Measurements from ENCODE around the gene FMNL2.

DNA sequence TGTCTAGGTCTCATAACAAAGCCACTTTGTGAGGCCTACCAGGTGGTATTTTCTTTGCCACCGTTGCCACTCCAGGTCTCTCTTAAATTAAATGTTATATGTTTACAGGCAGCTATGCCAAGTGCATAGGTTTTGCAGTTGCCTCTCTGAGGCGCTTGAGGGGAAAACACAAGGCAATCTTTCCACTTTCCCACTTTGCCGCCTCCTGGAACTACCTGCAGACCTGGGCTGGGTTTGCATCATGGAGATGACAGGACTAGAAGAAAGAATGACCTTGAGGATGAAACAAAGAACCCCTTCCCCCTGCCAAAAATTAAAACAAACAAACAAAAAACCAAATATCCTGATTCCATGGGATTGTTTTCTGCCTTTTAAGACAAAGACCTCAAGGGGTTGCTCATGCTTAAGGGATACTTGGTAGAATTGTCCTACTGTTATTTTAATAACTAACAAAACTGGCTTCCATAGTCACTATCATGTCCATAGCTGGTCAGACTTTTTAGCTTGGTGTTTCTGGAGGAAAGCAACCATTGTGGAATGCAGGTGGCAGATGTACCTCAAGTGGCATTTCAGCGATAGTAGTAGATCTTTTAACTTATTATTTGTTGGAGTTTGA is 222.4 kb downstream of the FMNL2 start:
- TF ChIP-seq POLR2AphosphoS5 (IDR thresholded peaks at IDR 0.05; ENCODE audit: low read depth, low read length) = no peak
- TF ChIP-seq POLR2A (IDR thresholded peaks at IDR 0.05; ENCODE audit: low read depth, low read length) = no peak
